Measurements from ENCODE around the gene BCAT1. TPM values are rescaled to one million over a fixed set of nuclear protein-coding genes. Genes with fewer than 3 reads are reported as not detected.

The BCAT1 gene, protein sequence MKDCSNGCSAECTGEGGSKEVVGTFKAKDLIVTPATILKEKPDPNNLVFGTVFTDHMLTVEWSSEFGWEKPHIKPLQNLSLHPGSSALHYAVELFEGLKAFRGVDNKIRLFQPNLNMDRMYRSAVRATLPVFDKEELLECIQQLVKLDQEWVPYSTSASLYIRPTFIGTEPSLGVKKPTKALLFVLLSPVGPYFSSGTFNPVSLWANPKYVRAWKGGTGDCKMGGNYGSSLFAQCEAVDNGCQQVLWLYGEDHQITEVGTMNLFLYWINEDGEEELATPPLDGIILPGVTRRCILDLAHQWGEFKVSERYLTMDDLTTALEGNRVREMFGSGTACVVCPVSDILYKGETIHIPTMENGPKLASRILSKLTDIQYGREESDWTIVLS
- 1 to 10 TPM in 2 of 3 donors, under 1 TPM in 1; 0.61 to 4.4 (median 1.3) TPM for total RNA-seq
- total RNA-seq (2013) = 1.7 TPM

GRCh38 chr12:24948757-24949722, at the start of gene BCAT1:
Gene BCAT1 (minus strand): TSS chr12:24949101. CDS start chr12:24948932, 169 bp downstream.
- H3K36me3 ChIP-seq (ENCODE audit: control insufficient read depth, insufficient read depth, low read length) = no peaks in the 10 kb centered on the region
- H3K27me3 ChIP-seq (ENCODE audit: control insufficient read depth, insufficient read depth, low read length) = peaks cover 12% of the 10 kb centered on the region
- peak within 1 kb of the TSS; percentile 58 for H3K4me3 ChIP-seq (ENCODE audit: low read length)
- DNase-seq = peak; percentile 19 to 46
- Mint-ChIP-seq H3K36me3 (no peaks in the 10 kb centered on the region), H3K4me1 (peaks cover 26 to 29% of the 10 kb centered on the region in 2 donors), H3K4me3 (peak within 1 kb of the TSS; percentile 90), H3K9me3 (no peaks in the 10 kb centered on the region), H3K27me3 (ENCODE audit: low read depth in 2 of 2) (peaks cover 38 to 71% of the 10 kb centered on the region in 2 donors), H3K27ac (peak within 1 kb of the TSS in 1 of 2 donors; percentile 69)
- peak; percentile 50 to 79 (median 59) for ATAC-seq
- WGBS (ENCODE audit: insufficient coverage) = 4% methylated on average over 51 of the region's 52 CpGs
- no peaks in the 10 kb centered on the region for H3K9me3 ChIP-seq (ENCODE audit: control insufficient read depth, insufficient read depth, low read length)
- no peak within 1 kb of the TSS for H3K27ac ChIP-seq (ENCODE audit: low read length)
- H3K4me1 ChIP-seq (ENCODE audit: control insufficient read depth, insufficient read depth, low read length) = peaks cover 12% of the 10 kb centered on the region
- intact Hi-C loops (cut with micrococcal nuclease) = no loop called here
- TF ChIP-seq CTCF (IDR thresholded peaks at IDR 0.05) = no peak

- ATAC-seq = peak in 2 of 3 donors; percentile 50 to 55
- H3K4me3 ChIP-seq (ENCODE audit: low read length) = no peak overlapping the region
- intact Hi-C loops (cut with micrococcal nuclease) = no loop called here
- Mint-ChIP-seq H3K27ac (peak overlapping the region in 1 of 2 donors; percentile 11), H3K4me1 (peaks cover 9 to 12% of the 10 kb centered on the region in 2 donors), H3K36me3 (no peaks in the 10 kb centered on the region), H3K9me3 (no peaks in the 10 kb centered on the region), H3K4me3 (no peak overlapping the region), H3K27me3 (ENCODE audit: low read depth in 2 of 2) (peaks cover 0 to 6% of the 10 kb centered on the region in 2 donors)
- peaks cover 6% of the 10 kb centered on the region for H3K4me1 ChIP-seq (ENCODE audit: control insufficient read depth, insufficient read depth, low read length)
- no peaks in the 10 kb centered on the region for H3K36me3 ChIP-seq (ENCODE audit: control insufficient read depth, insufficient read depth, low read length)
- H3K27ac ChIP-seq (ENCODE audit: low read length) = peak overlapping the region; percentile 67
- WGBS (ENCODE audit: insufficient coverage) = 67% methylated on average over 1 of the region's 4 CpGs
- no peaks in the 10 kb centered on the region for H3K9me3 ChIP-seq (ENCODE audit: control insufficient read depth, insufficient read depth, low read length)
- no peak for TF ChIP-seq CTCF (IDR thresholded peaks at IDR 0.05)
- no peaks in the 10 kb centered on the region for H3K27me3 ChIP-seq (ENCODE audit: control insufficient read depth, insufficient read depth, low read length)
- peak in 1 of 2 donors; percentile 28 for DNase-seq
Measured at GRCh38 chr12:24997970-24998582, 49.2 kb upstream of the BCAT1 start.

DNA sequence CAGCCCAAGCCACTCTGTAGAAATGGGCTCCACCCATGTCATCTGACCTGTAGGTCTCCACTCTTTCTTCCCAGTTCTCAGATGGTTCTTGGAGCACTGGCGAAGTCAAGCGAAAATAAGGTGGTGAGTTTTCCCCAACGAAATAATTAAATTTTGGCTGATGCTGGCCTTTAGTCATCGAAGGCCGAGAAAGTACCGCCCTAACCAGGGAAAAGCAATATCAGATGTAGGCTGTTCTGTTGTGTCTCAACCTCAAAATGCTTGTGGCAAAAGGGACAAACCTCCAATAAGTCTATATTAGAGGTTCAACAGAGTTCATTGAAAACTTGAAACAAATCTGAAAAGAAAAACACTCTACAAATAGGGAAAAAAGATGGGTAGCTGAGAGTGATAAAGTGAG, 48.6 kb upstream of the BCAT1 start:
- H3K36me3 ChIP-seq (ENCODE audit: control insufficient read depth, insufficient read depth, low read length) = no peaks in the 10 kb centered on the region
- ATAC-seq (no peak), DNase-seq (no peak)
- H3K27me3 ChIP-seq (ENCODE audit: control insufficient read depth, insufficient read depth, low read length) = no peaks in the 10 kb centered on the region
- peak overlapping the region; percentile 67 for H3K27ac ChIP-seq (ENCODE audit: low read length)
- intact Hi-C loops (cut with micrococcal nuclease) = no loop called here
- 91% methylated on average over 6 of the region's 6 CpGs for WGBS (ENCODE audit: insufficient coverage)
- Mint-ChIP-seq H3K4me3 (no peak overlapping the region), H3K4me1 (peaks cover 9 to 12% of the 10 kb centered on the region in 2 donors), H3K27me3 (ENCODE audit: low read depth in 2 of 2) (peaks cover 0 to 6% of the 10 kb centered on the region in 2 donors), H3K36me3 (no peaks in the 10 kb centered on the region), H3K9me3 (no peaks in the 10 kb centered on the region), H3K27ac (peak overlapping the region in 1 of 2 donors; percentile 11)
- no peak for TF ChIP-seq CTCF (IDR thresholded peaks at IDR 0.05)
- no peaks in the 10 kb centered on the region for H3K9me3 ChIP-seq (ENCODE audit: control insufficient read depth, insufficient read depth, low read length)
- peaks cover 6% of the 10 kb centered on the region for H3K4me1 ChIP-seq (ENCODE audit: control insufficient read depth, insufficient read depth, low read length)
- H3K4me3 ChIP-seq (ENCODE audit: low read length) = no peak overlapping the region

All from natural killer cell (primary cell).